ENCODE results near the gene WBP1L.
"Not testable (repeated sequence)": the region's sequence is repeated elsewhere in the genome, so short reads cannot be mapped to it uniquely, and the experiment has no call there.

The WBP1L gene

GRCh38 chr10:102813017-102813541 lies 69.3 kb downstream of the WBP1L start:
- DNase-seq, result no peak

- DNase-seq, result no peak
Measured at GRCh38 chr10:102813734-102814452, 70.1 kb downstream of the WBP1L start.

- DNase-seq, result no peak
Measured at GRCh38 chr10:102814453-102814871, 70.7 kb downstream of the WBP1L start.

GRCh38 chr10:102814873-102815661 lies 71.3 kb downstream of the WBP1L start:
- DNase-seq, result no peak

GRCh38 chr10:102815790-102816549 lies 72.2 kb downstream of the WBP1L start:
- DNase-seq, result no peak

GRCh38 chr10:102817175-102817574 lies 73.4 kb downstream of the WBP1L start:
- DNase-seq, result no peak

GRCh38 chr10:102819054-102819453 lies 75.3 kb downstream of the WBP1L start:
- DNase-seq, result no peak

GRCh38 chr10:102820008-102820407 lies 76.3 kb downstream of the WBP1L start:
- not testable (repeated sequence) for DNase-seq

- no peak for DNase-seq
Measured at GRCh38 chr10:102822222-102822621, 78.5 kb downstream of the WBP1L start.

- DNase-seq, result no peak
Measured at GRCh38 chr10:102824664-102825063, 80.9 kb downstream of the WBP1L start.

GRCh38 chr10:102826148-102826796 lies 82.5 kb downstream of the WBP1L start:
- DNase-seq, result no peak

GRCh38 chr10:102827597-102827975 lies 83.8 kb downstream of the WBP1L start:
- DNase-seq, result no peak

- no peak for DNase-seq
Measured at GRCh38 chr10:102831322-102832071, 87.7 kb downstream of the WBP1L start.

- no peak for DNase-seq
Measured at GRCh38 chr10:102832248-102832647, 88.5 kb downstream of the WBP1L start.

GRCh38 chr10:102832987-102833386 lies 89.2 kb downstream of the WBP1L start:
- no peak for DNase-seq

GRCh38 chr10:102834143-102834542 lies 90.4 kb downstream of the WBP1L start:
- DNase-seq, result no peak

GRCh38 chr10:102835007-102835482 lies 91.3 kb downstream of the WBP1L start:
- peak; percentile 82 for DNase-seq

- DNase-seq, result no peak
Measured at GRCh38 chr10:102837230-102837721, 93.5 kb downstream of the WBP1L start, which contains the start of gene CYP17A1. CYP17A1 (minus strand) TSS chr10:102837413; CDS start chr10:102837361, 52 bp downstream.

- not testable (repeated sequence) for DNase-seq
Measured at GRCh38 chr10:102838276-102838927, 94.7 kb downstream of the WBP1L start.

GRCh38 chr10:102841827-102842345 lies 98.1 kb downstream of the WBP1L start:
- no peak for DNase-seq

- DNase-seq, result not testable (repeated sequence)
Measured at GRCh38 chr10:102843139-102843538, 99.4 kb downstream of the WBP1L start.
